ENCODE data around the gene CDCA7. TPM values are rescaled to one million over a fixed set of nuclear protein-coding genes. Genes with fewer than 3 reads are reported as not detected.

CDCA7 gene
- total RNA-seq, 1 donor from 2014 or later: 9.1 TPM

GRCh38 chr2:173395567-173396351 is 41.1 kb downstream of the CDCA7 start:
- no peaks in the 10 kb centered on the region for H3K27me3 ChIP-seq
- no peaks in the 10 kb centered on the region for H3K9me3 ChIP-seq

GRCh38 chr2:173397539-173397938 is 42.9 kb downstream of the CDCA7 start:
- no peaks in the 10 kb centered on the region for H3K27me3 ChIP-seq
- no peak for DNase-seq (ENCODE audit: extremely low spot score in 2 of 2)
- no peak overlapping the region for H3K4me3 ChIP-seq
- H3K27ac ChIP-seq: no peak overlapping the region
- peaks cover 12% of the 10 kb centered on the region for H3K4me1 ChIP-seq
- no peaks in the 10 kb centered on the region for H3K9me3 ChIP-seq
- intact Hi-C loops (cut with DNase I): no loop called here
- no peaks in the 10 kb centered on the region for H3K36me3 ChIP-seq
- TF ChIP-seq POLR2AphosphoS5 (IDR thresholded peaks at IDR 0.05; ENCODE audit: insufficient read depth in 1 of 2, low read depth in 1 of 2) (no peak), POLR2A (IDR thresholded peaks at IDR 0.05) (no peak), CTCF (IDR thresholded peaks at IDR 0.05) (no peak)

More at GRCh38 chr2:173395567-173396351, 41.1 kb downstream of the CDCA7 start:
- intact Hi-C loops (cut with DNase I): no loop called here
- H3K27ac ChIP-seq: no peak overlapping the region
- H3K4me3 ChIP-seq: no peak overlapping the region
- TF ChIP-seq POLR2A (IDR thresholded peaks at IDR 0.05) (no peak), POLR2AphosphoS5 (IDR thresholded peaks at IDR 0.05; ENCODE audit: insufficient read depth in 1 of 2, low read depth in 1 of 2) (no peak), CTCF (IDR thresholded peaks at IDR 0.05) (no peak)
- no peak for DNase-seq (ENCODE audit: extremely low spot score in 2 of 2)
- H3K4me1 ChIP-seq: no peaks in the 10 kb centered on the region
- H3K36me3 ChIP-seq: no peaks in the 10 kb centered on the region

GRCh38 chr2:173399229-173399628 is 44.6 kb downstream of the CDCA7 start:
- intact Hi-C loops (cut with DNase I): no loop called here
- H3K4me1 ChIP-seq: peaks cover 17% of the 10 kb centered on the region
- no peaks in the 10 kb centered on the region for H3K27me3 ChIP-seq
- H3K27ac ChIP-seq: no peak overlapping the region
- TF ChIP-seq CTCF (IDR thresholded peaks at IDR 0.05): no peak
- no peak for TF ChIP-seq POLR2AphosphoS5 (IDR thresholded peaks at IDR 0.05; ENCODE audit: insufficient read depth in 1 of 2, low read depth in 1 of 2)
- TF ChIP-seq POLR2A (IDR thresholded peaks at IDR 0.05): no peak
- H3K36me3 ChIP-seq: no peaks in the 10 kb centered on the region
- H3K4me3 ChIP-seq: no peak overlapping the region
- DNase-seq (ENCODE audit: extremely low spot score in 2 of 2): no peak
- no peaks in the 10 kb centered on the region for H3K9me3 ChIP-seq

GRCh38 chr2:173400760-173401159 is 46.1 kb downstream of the CDCA7 start:
- Histone ChIP-seq H3K27me3 (no peaks in the 10 kb centered on the region), H3K9me3 (no peaks in the 10 kb centered on the region), H3K4me1 (peaks cover 17% of the 10 kb centered on the region), H3K4me3 (no peak overlapping the region), H3K36me3 (no peaks in the 10 kb centered on the region), H3K27ac (no peak overlapping the region)
- TF ChIP-seq CTCF (IDR thresholded peaks at IDR 0.05) (no peak), POLR2A (IDR thresholded peaks at IDR 0.05) (no peak), POLR2AphosphoS5 (IDR thresholded peaks at IDR 0.05; ENCODE audit: insufficient read depth in 1 of 2, low read depth in 1 of 2) (no peak)
- intact Hi-C loops (cut with DNase I): loop anchor here (2.0 to 10.0 kb wide), 2 partner anchors 634 to 940 kb away; no protein-coding TSS in a partner anchor
- no peak for DNase-seq (ENCODE audit: extremely low spot score in 2 of 2)

GRCh38 chr2:173401716-173402326 is 47.1 kb downstream of the CDCA7 start:
- no peaks in the 10 kb centered on the region for H3K9me3 ChIP-seq
- no peaks in the 10 kb centered on the region for H3K36me3 ChIP-seq
- TF ChIP-seq CTCF (IDR thresholded peaks at IDR 0.05) (no peak), POLR2A (IDR thresholded peaks at IDR 0.05) (no peak), POLR2AphosphoS5 (IDR thresholded peaks at IDR 0.05; ENCODE audit: insufficient read depth in 1 of 2, low read depth in 1 of 2) (no peak)
- no peak for DNase-seq (ENCODE audit: extremely low spot score in 2 of 2)
- H3K27ac ChIP-seq: peak overlapping the region; percentile 36
- peak overlapping the region; percentile 22 to 37 for H3K4me3 ChIP-seq
- no peaks in the 10 kb centered on the region for H3K27me3 ChIP-seq
- peaks cover 17% of the 10 kb centered on the region for H3K4me1 ChIP-seq
- intact Hi-C loops (cut with DNase I): loop anchor here (2.0 to 10.0 kb wide), 2 partner anchors 633 to 939 kb away; no protein-coding TSS in a partner anchor
